Measurements from ENCODE around the gene MXD3.

MXD3 gene

DNA sequence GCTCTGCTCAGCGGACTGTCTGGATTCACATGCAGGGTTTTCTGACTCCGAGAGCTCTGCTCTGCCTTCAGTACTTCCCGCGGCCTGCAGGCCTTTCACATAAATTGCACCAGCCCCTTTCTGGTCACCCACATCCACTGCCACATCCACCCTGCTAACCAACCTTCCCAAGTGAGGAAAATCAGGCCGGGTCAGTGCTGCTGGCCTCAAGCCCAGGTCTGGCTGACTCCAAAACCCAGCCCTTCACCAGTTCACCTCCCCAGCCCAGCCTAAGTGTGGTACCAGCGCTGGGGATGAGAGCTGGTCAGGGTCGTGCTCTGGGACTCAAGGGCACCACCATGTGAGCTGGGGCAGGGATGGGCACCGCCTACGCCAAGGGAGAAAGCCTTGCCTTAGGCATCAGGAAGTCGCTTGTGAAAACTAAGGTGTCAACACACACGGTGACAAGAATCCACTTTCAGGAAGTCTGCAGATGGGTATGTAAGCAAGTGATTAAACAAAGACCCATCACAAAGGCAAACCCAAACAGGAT is 27.5 kb upstream of the MXD3 start:
- DNase-seq = no peak

DNA sequence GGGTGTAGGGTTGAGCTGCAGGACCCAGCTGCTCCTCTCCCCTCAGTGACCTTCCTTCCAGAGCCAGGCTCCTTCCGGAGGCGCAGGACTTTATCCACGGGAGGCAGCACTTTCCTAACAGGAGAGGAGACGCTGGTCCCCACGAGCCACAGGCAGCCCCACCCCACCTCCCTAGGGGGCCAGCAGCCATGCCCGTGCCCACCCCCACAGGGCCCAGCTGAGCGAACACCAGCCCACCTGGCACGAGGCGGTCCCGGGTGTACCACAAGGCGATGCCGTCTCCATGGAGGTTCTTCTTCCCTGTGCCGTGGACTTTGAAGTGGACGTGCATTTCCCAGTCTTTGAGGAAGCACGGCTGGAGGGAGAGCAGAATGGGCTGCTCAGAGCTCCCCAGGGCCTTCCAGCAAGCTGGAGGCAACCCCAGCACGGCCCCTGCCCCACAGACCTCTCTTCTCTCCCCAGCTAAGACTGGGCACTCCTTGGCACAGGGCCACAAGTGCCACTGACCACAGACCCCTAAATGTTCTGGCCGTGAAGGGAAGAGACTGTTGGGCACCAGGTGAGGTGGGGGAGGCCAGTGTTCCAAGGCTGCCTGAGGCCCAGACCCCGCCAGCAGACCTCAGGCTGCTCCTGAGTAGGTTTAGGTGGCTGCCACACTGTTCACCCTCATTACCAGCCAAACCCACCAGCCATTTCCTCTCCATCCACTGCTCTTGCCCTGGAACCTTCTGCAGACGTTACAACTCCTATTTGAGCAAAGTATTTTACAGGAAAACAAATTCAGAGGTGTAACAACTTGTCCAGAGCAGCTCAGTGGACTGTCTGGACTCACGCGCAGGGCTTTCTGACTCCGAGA is 26.8 kb upstream of the MXD3 start:
- DNase-seq = no peak

DNA sequence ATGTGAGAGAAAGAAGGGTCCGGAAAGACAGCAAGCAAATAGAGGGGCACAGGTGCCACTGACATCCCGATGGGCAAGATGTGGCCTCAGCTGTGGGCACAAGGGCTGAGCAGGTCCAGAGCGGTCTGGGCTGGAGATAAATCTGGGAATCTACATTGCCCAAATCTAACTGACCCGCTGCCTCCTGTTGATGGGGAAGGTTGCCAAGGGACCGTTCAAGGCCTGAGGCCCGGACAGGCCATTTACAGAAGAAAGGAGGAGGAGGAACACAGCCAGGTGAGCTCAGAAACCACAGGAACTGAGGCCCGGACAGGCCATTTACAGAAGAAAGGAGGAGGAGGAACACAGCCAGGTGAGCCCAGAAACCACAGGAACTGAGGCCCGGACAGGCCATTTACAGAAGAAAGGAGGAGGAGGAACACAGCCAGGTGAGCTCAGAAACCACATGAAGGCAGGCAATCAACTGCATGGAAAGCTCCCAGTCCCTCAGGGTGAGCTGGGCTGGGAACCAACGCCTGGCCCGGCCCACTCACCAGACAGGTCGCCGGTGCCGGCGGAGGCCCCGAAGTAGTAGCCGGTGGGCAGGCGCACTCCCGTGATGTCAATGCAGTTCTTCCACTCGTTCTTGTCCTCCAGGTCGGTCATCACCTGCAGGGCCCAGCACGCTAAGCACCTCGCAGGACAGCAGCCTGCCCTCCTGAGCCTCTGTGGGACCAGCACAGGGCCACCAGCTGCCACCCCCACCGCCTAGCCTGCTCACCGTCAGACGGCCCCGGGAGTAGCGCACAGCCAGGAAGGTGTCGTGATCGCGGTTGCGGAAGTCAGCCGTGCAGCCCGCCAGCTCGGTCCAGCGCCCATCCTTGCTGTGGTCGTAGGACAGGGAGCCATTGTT is 25.2 kb upstream of the MXD3 start:
- no peak for DNase-seq

DNA sequence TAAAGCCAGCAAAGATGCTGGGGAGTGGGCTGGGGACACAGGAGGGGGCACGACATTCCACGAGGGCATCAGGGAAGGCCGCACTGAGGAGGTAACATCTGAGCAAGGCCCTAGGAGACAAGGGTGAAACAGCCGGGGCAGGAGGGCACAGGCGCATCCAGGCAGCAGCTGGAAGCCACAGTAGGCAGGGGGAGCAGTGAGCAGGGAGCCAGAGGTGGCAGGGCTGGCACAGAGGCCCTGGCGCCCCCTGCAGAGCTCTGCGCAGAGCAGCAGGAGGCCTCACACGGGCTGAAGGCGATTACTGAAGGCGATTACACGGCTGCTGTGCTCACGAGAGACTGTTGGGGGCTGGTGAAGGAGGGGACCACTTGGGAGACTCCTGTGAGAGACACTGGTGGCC is 24.4 kb upstream of the MXD3 start:
- DNase-seq = no peak

DNA sequence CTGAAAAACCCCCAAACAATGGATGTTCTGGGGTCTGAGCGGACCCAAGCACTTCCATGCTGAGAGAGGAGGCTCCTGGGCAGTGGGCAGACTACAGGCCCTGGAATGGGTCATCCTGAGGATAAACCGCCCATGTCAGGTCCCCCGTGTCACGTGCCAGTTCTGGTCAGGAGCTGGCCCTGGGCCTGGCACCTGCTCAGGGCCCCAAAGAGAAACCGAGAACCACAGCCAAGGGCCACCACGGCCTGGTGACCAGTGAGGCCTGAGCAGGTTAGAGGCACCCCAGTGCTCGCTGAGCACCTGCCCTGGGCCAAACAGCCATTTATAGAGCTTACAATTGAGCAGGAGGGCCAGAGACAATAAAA is 24.0 kb upstream of the MXD3 start:
- no peak for DNase-seq

DNA sequence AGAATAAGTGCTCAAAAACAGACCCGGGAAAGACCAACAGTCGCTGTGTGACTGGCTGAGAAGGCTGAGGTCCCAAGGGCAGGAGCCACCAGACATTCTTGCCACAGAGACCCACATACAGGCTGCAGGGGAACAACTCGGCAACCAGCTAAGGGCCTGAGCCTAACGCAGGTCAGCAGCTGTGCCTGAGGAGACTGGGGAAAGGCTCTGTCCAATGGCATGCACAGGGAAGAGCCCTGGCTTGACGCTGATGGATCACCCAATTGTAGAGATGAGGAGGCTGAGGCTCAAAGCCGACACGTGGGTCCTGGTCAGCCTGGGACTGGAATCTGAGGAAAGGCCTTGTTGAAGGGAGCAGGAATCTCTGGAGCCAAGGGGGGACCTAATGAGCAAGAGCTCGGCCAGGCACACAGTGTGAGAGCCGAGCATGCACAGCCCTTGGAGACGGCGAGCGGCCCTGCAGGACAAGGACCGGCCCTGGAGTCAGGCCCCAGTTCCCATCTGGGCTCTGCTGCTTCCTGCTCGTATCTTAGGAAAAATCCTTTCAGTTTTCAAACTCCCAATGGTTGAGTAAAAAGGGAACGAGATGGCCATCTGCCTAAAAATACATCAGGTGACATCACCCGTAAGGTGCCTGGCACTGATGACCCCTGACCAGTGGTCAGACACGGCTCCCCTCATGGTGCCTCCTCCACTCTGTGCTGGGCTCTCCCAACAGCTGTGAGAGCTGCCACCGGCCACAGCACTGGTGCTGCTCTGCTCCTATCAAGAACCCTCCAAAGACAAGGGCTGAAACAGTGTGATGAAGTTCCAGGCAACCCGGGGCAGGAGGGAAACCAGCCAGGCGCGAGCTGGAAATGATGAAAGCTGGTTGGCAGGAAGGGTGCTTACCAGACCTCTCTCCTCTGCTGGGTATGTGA is 23.3 kb upstream of the MXD3 start:
- no peak for DNase-seq

DNA sequence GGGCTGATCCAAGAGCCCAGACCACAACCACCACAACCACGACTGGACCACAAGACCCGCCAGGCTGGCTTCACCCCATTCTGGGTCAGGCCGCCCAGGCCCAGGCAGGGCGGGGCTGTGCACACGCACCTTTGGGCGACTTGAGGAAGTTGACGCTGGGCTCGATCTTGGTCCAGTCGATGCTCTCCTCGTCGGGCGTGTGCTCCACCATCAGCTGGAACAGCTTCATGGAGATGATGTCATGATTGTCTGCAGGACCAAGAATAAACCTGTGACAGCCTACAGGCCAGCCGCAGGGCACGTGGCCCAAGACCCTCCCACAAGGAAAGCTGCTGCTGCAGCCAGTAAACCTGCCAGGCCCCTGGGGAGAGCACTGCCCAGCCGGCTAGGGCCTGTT is 22.5 kb upstream of the MXD3 start:
- DNase-seq = no peak

DNA sequence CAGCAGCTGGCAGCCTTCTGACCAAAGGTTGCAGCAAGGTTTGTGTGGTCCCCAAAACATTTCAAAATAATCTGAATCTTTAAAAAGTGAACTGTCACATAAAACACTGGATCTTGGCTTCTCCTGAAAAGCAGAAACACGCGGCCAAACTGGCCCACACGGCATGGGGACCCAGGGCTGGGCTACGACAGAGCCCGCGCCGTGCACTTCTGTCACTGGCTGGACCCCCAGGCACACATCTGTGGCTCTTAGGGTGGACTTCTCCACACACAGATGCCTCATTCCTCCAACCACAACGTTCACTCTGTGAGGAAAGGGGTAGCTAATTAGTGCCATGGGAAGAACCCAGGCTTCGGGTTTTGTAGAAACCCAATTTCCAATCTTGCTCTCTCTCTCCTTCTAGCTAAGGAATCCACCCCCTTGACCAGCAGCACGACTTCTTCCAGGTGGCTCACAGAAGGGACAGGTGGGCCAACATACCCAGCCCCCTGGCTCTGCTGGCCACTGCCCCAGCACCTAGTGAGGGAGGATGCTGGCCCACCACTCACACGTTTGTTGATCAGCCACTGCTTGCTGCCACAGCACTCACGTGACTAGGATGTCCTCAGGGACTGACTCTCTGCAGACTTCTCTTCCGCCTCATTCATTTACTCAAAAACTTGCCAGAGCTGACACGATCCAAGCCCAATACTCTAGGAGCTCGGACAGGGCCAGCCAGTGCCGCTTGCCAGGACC is 21.9 kb upstream of the MXD3 start:
- no peak for DNase-seq

DNA sequence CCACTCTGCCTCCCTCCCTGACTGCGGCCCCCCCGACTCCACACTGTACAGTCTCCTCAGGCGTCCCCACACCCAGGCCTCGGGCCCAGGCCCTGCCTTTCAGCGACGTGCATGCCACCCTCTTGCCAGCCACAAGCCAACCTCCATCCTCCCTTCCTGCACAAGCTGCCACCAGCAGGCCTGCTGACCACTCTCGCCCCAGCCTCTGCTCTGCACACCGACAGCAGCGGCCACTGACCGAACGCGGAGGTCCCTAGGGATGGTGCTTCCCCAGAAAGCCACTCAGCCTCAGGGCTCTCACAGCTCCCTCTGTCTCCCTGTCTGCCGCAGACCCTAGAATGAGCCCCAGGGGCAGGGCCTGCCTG is 21.2 kb upstream of the MXD3 start:
- DNase-seq = no peak

DNA sequence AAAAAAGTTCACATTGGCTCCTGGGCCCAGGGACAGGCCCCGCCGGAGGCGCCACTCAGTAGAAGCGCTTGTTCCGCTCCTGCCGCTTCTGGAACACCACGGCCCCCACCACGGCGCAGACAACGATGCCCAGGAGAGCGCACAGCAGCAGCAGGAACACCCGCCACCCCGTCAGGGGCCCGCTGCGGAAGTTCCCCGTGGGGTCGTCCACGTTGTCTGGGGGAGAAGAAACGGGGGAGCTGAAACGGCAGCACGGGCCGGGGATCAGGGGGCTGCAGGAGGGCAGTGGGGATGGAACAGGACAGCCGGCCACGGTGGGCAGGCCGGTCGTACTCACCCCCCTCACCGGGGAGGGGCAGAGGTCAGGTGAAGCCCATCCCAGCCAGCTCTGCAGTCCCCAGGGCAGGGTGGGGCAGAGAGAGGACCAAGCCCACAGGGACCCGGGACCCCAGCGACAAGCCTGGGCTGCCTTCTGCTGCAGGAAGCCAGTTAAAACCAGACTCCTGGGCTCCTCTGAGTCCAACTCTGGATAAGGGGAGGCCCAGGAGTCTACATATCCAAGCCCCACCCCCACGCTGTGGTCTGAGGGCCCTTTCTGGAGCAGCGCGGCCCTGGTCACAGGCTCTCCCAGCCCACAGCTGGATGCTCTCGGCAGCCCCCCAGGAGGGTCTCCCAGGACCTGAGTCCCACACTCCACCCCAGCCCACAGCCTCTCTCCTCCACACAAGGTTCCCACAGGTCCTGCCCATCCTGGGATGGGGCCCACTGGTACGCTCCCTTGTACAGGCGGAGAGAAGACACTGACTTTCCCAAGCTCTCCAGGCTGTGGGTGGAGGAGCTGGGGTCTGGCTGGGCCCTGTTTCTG is 20.6 kb upstream of the MXD3 start:
- no peak for DNase-seq

DNA sequence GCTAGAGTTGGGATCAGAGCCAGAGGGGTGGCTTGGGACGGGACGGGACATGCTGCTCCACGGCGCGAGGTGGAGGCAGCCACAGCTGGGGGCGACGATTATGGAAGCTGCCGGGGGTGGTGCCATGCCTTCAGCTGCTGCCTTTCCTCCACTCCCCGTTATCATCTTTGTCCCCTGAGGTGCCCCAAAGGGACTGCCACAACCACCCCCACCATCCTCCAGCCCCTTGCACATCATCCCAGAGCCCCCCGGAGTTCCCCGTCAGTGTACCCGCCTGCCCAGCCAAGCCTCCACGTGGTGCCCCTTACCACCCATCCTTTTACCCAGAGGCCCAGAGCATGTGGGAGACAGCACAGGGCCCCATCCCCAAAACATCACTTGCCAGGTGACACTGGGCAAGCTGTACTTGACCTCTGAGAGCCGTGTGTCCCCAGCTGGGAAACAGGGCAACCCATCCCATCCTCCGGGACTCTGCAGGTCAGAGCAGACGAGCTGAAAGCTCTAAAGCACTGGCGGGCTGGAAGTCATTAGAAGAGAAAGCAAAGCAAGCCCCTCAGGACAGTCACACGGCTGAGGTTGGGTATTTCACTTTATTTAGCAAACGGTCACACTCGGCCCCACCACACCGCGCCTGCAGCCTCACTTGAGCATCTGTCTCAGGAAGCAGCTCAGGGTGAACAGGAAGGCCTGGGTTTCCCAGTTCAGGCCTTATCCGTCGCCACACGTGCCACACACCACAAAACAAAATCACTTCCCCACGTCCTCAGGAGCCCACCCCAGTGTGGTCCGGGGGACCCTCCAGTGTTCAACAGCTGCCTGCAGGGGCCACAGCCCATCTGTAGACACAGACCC is 19.5 kb upstream of the MXD3 start:
- no peak for DNase-seq

DNA sequence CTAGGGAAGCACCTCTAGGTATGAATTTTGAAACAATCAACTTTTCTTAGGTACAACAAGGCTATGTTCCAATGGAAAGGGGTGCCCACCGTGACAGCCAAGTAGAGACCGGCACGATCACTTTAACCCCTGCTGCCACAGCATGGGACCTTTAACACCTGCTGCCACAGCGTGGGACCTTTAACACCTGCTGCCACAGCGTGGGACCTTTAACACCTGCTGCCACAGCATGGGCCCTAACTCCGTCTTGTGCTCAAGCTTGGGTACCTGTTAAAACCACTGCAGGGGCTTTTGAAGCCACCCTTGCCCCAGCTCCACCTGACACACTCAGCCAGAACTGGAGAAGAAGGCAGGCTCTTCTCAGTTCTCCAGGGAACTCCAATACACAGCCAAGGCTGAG is 18.2 kb upstream of the MXD3 start:
- DNase-seq = no peak

DNA sequence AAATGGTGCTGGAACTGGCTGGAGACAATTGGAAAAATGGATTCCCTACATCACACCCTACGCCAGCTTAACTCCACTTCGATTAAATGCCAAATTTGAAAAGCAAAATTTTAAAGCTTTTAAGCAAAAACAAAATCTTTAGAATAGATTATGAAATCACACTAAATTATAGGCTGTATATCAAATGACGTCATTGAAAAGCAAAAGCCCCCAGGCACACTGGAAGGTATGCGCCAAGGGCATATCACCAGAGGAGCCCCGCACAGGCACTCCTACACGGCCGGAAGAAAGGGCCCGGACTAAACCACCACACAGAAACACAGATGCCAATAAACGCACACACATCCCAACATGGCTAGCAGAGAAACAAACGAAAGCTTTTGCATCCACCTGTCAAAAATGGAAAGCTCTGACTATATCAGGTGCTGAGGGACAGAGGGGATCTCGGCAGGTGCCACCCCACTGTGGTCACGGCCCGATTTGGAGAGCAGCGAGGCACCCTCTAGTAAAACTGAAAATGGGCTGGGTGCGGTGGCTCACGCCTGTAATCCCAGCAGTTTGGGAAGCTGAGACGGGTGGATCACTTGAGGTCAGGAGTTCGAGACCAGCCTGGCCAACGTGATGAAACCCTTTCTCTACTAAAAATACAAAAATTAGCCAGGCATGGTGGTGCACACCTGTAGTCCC is 17.0 kb upstream of the MXD3 start:
- DNase-seq = no peak

DNA sequence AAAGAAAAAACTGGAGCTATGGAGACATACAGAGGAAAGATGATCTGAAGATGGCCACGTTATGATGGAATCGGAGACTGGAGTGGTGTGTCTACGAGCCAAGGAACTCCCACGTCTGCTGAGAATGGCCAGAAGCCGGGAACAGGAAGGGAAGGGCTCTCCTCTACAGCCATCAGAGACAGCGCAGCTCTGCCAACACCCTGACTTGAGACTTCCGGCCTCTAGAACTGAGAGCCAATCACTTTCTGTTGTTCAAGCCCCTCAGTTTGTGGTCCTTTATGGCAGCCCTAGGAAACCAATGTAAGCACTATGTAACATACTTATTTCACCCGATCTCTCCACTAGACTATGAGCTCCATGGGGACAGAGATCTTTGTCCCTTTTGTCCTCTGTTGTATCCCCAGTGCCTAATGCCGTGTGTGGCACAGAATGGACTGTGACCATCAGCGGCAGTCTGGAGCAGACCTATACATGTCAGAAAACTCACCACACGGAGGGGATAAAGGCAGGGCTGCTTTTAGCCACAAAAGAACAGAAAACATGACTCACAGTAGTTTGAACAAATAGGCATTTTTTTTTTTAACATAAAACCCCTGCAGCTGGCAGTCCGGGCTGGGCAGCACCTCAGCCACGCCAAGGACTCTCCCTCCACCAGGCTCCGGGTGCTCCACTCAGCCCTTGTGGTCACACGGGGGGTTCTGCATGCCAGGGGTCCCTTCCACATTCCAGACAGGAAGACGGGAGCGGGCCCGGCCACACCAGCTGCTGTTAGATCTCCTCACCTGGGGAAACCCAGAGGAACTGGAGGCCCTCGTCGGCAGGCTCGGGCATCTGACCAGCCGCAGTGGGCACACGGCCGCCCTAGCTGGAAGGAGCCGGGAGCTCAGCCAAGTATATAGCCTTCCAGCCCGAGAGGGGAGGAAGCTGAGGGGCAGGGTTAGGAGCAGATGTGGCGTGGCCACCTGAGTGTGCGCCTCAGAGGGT is 16.1 kb upstream of the MXD3 start:
- DNase-seq = no peak

DNA sequence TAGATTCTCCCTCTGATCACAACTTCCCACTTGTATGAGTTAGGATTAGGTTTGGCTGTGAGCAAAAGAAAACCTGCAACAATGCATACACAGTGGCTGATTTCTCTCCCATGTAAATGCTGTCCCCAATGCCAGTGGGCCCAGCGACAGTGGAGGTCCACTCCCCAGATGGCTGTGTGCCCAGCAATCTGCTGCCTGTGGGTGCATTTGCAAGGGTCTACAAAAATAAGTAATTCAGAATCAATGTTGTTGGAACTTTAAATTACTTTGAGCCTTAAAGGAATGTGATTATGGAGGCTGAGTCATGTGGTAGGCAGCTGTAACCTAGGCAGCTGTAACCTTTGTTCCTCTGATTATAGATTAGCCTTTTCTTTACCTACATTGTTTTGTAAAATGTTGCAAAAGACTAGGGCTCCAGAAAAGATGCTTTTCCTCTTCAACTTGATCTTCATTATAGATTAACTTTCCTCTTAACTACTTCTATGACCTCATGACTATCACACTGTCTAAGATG is 14.2 kb upstream of the MXD3 start:
- no peak for DNase-seq

DNA sequence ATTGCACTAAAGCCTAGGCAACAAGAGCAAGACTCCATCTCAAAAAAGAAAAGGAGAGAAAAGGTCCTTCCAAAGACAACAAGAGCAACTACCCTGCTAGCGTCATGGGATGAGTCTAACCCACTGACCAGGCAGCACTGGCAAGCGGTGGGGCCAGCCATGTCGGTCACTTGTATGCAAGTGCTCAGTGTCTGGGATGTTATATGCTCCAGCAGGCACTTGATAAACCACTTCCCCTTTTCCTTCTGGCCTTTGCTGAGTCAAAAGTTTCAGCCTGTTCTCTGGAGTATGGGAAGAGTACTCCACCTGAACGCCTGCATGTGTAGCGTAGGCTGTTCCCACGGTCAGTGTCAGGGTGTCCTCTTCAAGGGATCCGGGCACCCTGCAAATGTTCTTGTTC is 9.2 kb upstream of the MXD3 start:
- no peak for DNase-seq

DNA sequence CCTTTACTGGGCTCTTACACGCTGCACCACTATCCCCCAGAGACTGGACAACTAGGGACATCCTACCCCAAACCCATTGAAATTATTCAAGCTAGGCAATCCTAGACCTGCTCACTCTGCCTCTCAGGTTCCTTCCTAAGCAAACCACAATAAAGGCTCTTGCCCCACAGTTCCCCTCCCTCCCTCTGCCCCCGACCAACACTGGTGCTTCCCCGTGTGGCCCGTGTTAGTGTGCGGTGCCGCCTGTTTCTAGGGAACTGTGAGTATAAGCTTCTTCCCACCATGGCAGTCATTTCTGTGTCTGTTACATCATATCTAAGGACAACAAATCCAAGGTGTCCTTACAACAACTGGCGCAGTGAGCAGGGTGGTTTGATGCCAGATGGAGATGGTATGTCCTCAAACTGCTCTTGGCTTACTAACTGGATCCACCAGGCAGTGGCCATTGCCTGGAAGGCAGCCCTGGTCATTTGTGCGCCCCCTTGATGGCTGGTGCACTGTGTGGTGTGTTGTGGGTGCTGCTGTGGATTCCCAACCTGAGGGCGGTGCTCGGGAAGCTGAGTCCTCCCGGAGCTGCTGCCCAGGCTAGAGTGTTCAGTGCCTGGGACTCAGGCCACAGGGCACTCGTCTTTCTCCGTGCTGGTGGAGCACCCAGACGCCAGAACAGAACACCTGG is 8.4 kb upstream of the MXD3 start:
- no peak for DNase-seq

All from activated T-cell treated with anti-CD3 and anti-CD28 coated beads, Interleukin-2, amount 50 U/mL, for 1 hour (primary cell).